Measurements from ENCODE around the gene NEK4.

The NEK4 gene

GRCh38 chr3:52771702-52772101 is 962 bp upstream of the NEK4 start:
- H3K9me3 Mint-ChIP-seq: no peaks in the 10 kb centered on the region
- H3K27ac Mint-ChIP-seq (ENCODE audit: low read depth): peak overlapping the region; percentile 74
- H3K4me3 Mint-ChIP-seq: peak overlapping the region; percentile 94
- DNase-seq (ENCODE audit: low spot score in 2 of 2) (no peak), ATAC-seq (replicated peaks; ENCODE audit: extremely low read depth, poor library complexity, severe bottlenecking) (no peak)
- peaks cover 21% of the 10 kb centered on the region for H3K4me1 Mint-ChIP-seq
- H3K27me3 Mint-ChIP-seq: no peaks in the 10 kb centered on the region
- H3K36me3 Mint-ChIP-seq (ENCODE audit: insufficient read depth): peaks cover 20% of the 10 kb centered on the region

DNA sequence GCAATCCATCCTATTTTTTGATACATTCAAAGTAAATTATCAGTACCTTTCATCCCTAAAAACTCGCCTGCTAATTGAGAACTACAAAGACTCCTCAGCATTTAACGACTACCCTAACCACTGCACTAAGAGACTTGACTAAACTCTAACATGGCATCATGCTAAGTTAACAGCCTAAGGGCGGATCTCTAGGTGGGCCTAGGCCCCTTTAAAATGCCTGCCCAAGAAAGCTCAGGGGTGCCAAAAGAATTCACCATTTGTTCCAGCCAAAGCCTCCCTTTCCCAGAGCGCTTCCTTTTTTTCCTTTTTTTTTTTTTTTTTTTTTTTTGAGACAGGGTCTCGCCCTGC is 568 bp upstream of the NEK4 start:
- Mint-ChIP-seq H3K27me3 (no peaks in the 10 kb centered on the region), H3K4me1 (peaks cover 21% of the 10 kb centered on the region), H3K9me3 (no peaks in the 10 kb centered on the region), H3K36me3 (ENCODE audit: insufficient read depth) (peaks cover 20% of the 10 kb centered on the region), H3K27ac (ENCODE audit: low read depth) (peak overlapping the region; percentile 74), H3K4me3 (peak overlapping the region; percentile 94)
- ATAC-seq (replicated peaks; ENCODE audit: extremely low read depth, poor library complexity, severe bottlenecking) (peak; percentile 17), DNase-seq (ENCODE audit: low spot score in 2 of 2) (no peak)

DNA sequence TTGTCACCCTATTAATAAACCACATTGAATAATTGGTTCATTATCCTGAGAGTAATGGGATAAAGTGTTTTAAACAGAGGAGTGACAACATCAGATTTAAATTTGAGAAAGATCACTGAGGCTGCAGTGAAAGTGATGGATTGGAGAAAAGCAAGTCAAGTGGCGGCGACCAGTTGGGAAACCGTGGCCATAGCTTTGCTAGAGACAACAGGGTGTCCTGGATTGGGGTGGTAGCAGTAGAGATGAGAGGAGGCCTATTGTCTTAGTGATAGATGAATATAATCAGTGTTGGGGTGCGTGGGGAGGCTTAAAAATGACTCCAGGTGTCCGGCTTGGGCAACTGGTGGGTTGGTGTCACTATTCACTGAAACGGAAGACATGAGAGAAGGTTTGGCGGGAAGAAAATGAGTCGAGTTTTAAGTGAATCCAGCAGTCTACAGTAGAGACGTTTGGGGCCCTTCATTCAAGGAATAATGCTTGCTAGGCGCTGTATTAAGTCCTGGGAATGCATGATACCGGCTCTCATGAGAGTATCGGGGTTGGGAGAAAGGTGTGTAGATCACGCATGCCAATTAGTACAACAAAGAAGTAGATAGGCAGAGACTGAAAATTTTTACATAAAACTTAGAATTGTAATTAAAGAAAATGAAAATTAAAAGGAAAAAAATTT is 819 bp downstream of the NEK4 start:
- H3K27me3 Mint-ChIP-seq: no peaks in the 10 kb centered on the region
- H3K4me3 Mint-ChIP-seq: peak overlapping the region; percentile 94
- ATAC-seq (replicated peaks; ENCODE audit: extremely low read depth, poor library complexity, severe bottlenecking): no peak
- peaks cover 21% of the 10 kb centered on the region for H3K4me1 Mint-ChIP-seq
- H3K27ac Mint-ChIP-seq (ENCODE audit: low read depth): peak overlapping the region; percentile 74
- H3K9me3 Mint-ChIP-seq: no peaks in the 10 kb centered on the region
- H3K36me3 Mint-ChIP-seq (ENCODE audit: insufficient read depth): peaks cover 33% of the 10 kb centered on the region
- DNase-seq (ENCODE audit: low spot score in 2 of 2): no peak

DNA sequence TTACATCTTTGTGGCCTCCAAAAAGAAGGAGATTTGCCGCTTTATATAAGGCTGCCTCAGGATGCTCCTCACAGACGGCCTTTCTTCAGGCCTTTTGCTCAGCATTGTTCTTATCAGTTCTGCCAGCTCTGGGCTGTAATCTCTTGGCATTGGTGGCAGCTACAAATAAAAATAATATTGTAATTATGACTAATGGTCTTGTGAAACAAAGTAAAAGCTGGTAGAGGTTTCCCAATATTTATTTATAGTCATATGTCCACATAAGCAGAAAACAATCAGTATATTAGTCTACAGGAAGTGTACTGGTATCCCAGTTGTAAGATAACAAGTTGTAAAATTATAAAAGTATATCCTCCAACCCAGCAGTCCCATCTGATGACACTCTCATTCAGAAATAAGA is 7.3 kb downstream of the NEK4 start:
- ATAC-seq (replicated peaks; ENCODE audit: extremely low read depth, poor library complexity, severe bottlenecking): no peak
- no peaks in the 10 kb centered on the region for H3K27me3 Mint-ChIP-seq
- no peaks in the 10 kb centered on the region for H3K4me1 Mint-ChIP-seq
- H3K27ac Mint-ChIP-seq (ENCODE audit: low read depth): no peak overlapping the region
- H3K9me3 Mint-ChIP-seq: no peaks in the 10 kb centered on the region
- H3K36me3 Mint-ChIP-seq (ENCODE audit: insufficient read depth): peaks cover 57% of the 10 kb centered on the region
- DNase-seq (ENCODE audit: low spot score in 2 of 2): no peak
- no peak overlapping the region for H3K4me3 Mint-ChIP-seq

- DNase-seq (ENCODE audit: low spot score in 2 of 2): no peak
- no peak for ATAC-seq (replicated peaks; ENCODE audit: extremely low read depth, poor library complexity, severe bottlenecking)
- no peak overlapping the region for H3K27ac Mint-ChIP-seq (ENCODE audit: low read depth)
- H3K4me1 Mint-ChIP-seq: no peaks in the 10 kb centered on the region
- no peak overlapping the region for H3K4me3 Mint-ChIP-seq
- H3K27me3 Mint-ChIP-seq: no peaks in the 10 kb centered on the region
- no peaks in the 10 kb centered on the region for H3K9me3 Mint-ChIP-seq
- H3K36me3 Mint-ChIP-seq (ENCODE audit: insufficient read depth): peaks cover 48% of the 10 kb centered on the region
Observed at GRCh38 chr3:52756141-52756540, 14.6 kb downstream of the NEK4 start.

GRCh38 chr3:52754373-52754772 is 16.4 kb downstream of the NEK4 start:
- no peak overlapping the region for H3K27ac Mint-ChIP-seq (ENCODE audit: low read depth)
- no peaks in the 10 kb centered on the region for H3K9me3 Mint-ChIP-seq
- no peaks in the 10 kb centered on the region for H3K27me3 Mint-ChIP-seq
- H3K4me1 Mint-ChIP-seq: no peaks in the 10 kb centered on the region
- peaks cover 55% of the 10 kb centered on the region for H3K36me3 Mint-ChIP-seq (ENCODE audit: insufficient read depth)
- ATAC-seq (replicated peaks; ENCODE audit: extremely low read depth, poor library complexity, severe bottlenecking): no peak
- no peak for DNase-seq (ENCODE audit: low spot score in 2 of 2)
- no peak overlapping the region for H3K4me3 Mint-ChIP-seq

GRCh38 chr3:52752045-52752660 is 18.6 kb downstream of the NEK4 start:
- DNase-seq (ENCODE audit: low spot score in 2 of 2) (no peak), ATAC-seq (replicated peaks; ENCODE audit: extremely low read depth, poor library complexity, severe bottlenecking) (no peak)
- no peak overlapping the region for H3K4me3 Mint-ChIP-seq
- H3K9me3 Mint-ChIP-seq: no peaks in the 10 kb centered on the region
- H3K27ac Mint-ChIP-seq (ENCODE audit: low read depth): no peak overlapping the region
- H3K27me3 Mint-ChIP-seq: no peaks in the 10 kb centered on the region
- H3K4me1 Mint-ChIP-seq: no peaks in the 10 kb centered on the region
- H3K36me3 Mint-ChIP-seq (ENCODE audit: insufficient read depth): peaks cover 54% of the 10 kb centered on the region

DNA sequence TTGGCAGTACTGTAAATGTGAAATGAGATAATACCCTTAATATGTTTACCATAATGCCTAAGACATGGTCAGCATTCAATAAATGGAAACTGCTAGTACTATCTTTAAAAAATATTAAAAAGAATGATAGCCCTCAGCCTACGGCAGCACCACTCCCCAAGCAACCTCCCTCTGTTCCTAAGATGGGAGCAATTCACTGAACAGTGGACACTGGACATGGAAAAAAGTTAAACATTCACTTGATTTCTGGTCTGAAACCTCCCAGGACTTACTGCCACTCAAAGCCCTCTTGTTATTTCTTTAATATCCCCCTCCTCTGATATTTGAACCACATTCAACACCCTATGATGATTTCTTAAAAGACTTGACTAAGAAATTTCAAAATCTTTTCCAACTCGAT is 27.0 kb downstream of the NEK4 start:
- no peaks in the 10 kb centered on the region for H3K4me1 Mint-ChIP-seq
- DNase-seq (ENCODE audit: low spot score in 2 of 2): no peak
- peaks cover 60% of the 10 kb centered on the region for H3K36me3 Mint-ChIP-seq (ENCODE audit: insufficient read depth)
- no peaks in the 10 kb centered on the region for H3K27me3 Mint-ChIP-seq
- no peak overlapping the region for H3K4me3 Mint-ChIP-seq
- H3K27ac Mint-ChIP-seq (ENCODE audit: low read depth): no peak overlapping the region
- no peaks in the 10 kb centered on the region for H3K9me3 Mint-ChIP-seq
- ATAC-seq (replicated peaks; ENCODE audit: extremely low read depth, poor library complexity, severe bottlenecking): no peak

- Mint-ChIP-seq H3K27me3 (no peaks in the 10 kb centered on the region), H3K9me3 (no peaks in the 10 kb centered on the region), H3K36me3 (ENCODE audit: insufficient read depth) (peaks cover 61% of the 10 kb centered on the region), H3K4me3 (no peak overlapping the region), H3K4me1 (no peaks in the 10 kb centered on the region), H3K27ac (ENCODE audit: low read depth) (no peak overlapping the region)
- DNase-seq (ENCODE audit: low spot score in 2 of 2): no peak
- ATAC-seq (replicated peaks; ENCODE audit: extremely low read depth, poor library complexity, severe bottlenecking): no peak
Observed at GRCh38 chr3:52743152-52743551, 27.6 kb downstream of the NEK4 start.

- ATAC-seq (replicated peaks; ENCODE audit: extremely low read depth, poor library complexity, severe bottlenecking) (no peak), DNase-seq (ENCODE audit: low spot score in 2 of 2) (no peak)
- no peaks in the 10 kb centered on the region for H3K9me3 Mint-ChIP-seq
- H3K4me1 Mint-ChIP-seq: no peaks in the 10 kb centered on the region
- H3K27me3 Mint-ChIP-seq: no peaks in the 10 kb centered on the region
- H3K36me3 Mint-ChIP-seq (ENCODE audit: insufficient read depth): peaks cover 64% of the 10 kb centered on the region
- no peak overlapping the region for H3K4me3 Mint-ChIP-seq
- no peak overlapping the region for H3K27ac Mint-ChIP-seq (ENCODE audit: low read depth)
Observed at GRCh38 chr3:52742418-52743041, 28.2 kb downstream of the NEK4 start.

DNA sequence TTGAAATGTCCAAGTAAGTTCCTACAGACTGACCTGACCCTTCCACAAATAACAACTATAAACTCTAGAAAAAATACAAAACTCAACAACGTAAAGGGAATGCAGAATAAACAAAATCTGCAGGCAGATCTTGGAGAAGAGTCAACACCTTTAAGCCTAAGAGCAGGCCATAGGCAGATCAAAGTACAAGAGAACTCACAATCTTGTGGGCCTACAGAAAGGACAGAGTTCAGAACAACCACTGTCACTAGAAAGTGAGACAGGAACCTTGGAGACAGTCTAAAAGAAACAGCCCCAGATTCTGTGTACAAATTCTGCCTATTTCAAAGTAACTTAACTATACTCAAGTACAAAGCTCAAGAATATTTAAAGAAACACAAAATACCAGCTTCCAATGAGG is 31.0 kb downstream of the NEK4 start:
- no peaks in the 10 kb centered on the region for H3K27me3 Mint-ChIP-seq
- H3K4me1 Mint-ChIP-seq: no peaks in the 10 kb centered on the region
- H3K9me3 Mint-ChIP-seq: no peaks in the 10 kb centered on the region
- H3K4me3 Mint-ChIP-seq: no peak overlapping the region
- peaks cover 54% of the 10 kb centered on the region for H3K36me3 Mint-ChIP-seq (ENCODE audit: insufficient read depth)
- no peak for DNase-seq (ENCODE audit: low spot score in 2 of 2)
- H3K27ac Mint-ChIP-seq (ENCODE audit: low read depth): no peak overlapping the region
- ATAC-seq (replicated peaks; ENCODE audit: extremely low read depth, poor library complexity, severe bottlenecking): no peak

- Mint-ChIP-seq H3K4me1 (no peaks in the 10 kb centered on the region), H3K4me3 (no peak overlapping the region), H3K27ac (ENCODE audit: low read depth) (no peak overlapping the region), H3K27me3 (no peaks in the 10 kb centered on the region), H3K9me3 (no peaks in the 10 kb centered on the region), H3K36me3 (ENCODE audit: insufficient read depth) (peaks cover 25% of the 10 kb centered on the region)
- ATAC-seq (replicated peaks; ENCODE audit: extremely low read depth, poor library complexity, severe bottlenecking) (no peak), DNase-seq (ENCODE audit: low spot score in 2 of 2) (no peak)
Observed at GRCh38 chr3:52733256-52733891, 37.4 kb downstream of the NEK4 start.

GRCh38 chr3:52731590-52731989 is 39.1 kb downstream of the NEK4 start:
- Mint-ChIP-seq H3K9me3 (no peaks in the 10 kb centered on the region), H3K4me1 (no peaks in the 10 kb centered on the region), H3K27ac (ENCODE audit: low read depth) (no peak overlapping the region), H3K36me3 (ENCODE audit: insufficient read depth) (peaks cover 20% of the 10 kb centered on the region), H3K27me3 (no peaks in the 10 kb centered on the region), H3K4me3 (no peak overlapping the region)
- DNase-seq (ENCODE audit: low spot score in 2 of 2) (no peak), ATAC-seq (replicated peaks; ENCODE audit: extremely low read depth, poor library complexity, severe bottlenecking) (no peak)
